ENCODE data around the gene ZIC2. TPM values are rescaled to one million over a fixed set of nuclear protein-coding genes. Genes with fewer than 3 reads are reported as not detected.

The ZIC2 gene
- total RNA-seq: not detected in 2 replicates

DNA sequence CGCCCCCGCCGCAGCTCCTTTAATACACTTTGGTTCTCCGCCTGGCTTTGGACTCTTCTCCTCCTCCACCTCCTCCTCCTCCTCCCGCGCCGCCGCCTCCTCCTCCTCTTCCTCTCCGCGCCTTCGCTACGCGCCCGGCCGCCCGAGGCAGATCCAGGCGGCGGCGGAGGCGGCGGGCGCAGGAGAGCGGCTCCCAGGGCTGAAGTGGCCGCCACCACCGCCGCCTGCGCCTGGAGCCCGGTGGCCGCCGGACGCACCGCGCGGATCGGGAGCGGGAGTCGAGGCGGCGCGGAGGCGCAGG is at the start of gene ZIC2:
Gene ZIC2 (plus strand): TSS at position 50 of the 301 bp plus-strand sequence. CDS start 281 bp downstream, outside the sequence.

DNA sequence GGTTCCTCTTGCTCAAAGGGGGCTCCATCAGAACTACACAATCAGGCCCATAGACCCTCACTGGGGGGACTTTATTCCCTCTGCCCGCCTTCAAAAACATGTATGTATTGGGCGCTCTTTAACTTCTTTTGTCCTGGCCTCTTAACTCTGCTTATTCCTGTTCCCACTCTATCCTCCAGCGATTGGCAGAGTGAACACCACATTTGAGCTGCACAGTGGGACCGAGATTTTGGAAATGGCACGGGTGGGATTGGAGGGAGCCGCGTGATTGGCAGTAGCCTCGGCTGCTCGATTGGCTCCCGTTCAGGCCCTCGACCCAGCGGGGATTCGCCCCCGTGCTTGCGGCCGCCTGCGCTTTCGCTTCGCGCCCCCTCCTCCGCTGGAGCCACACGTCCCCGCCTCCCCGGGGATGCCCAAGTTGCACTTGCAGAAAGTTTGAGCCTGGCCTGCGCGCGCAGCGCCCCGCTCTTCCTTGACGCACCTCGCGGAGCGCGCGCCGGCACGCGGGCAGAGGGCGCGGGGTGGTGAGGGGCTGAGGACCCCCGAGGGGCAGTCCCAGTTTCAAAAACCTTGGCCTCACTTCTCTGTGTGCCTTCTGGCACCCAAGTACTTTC is 9.9 kb upstream of the ZIC2 start, which contains the start of gene ZIC5:
Gene ZIC5 (minus strand): TSS at position 192 of the 614 bp plus-strand sequence. CDS start 164 bp downstream, at position 28.

Other genes starting within 250 kb of the ZIC2 start
- not detected in 2 replicates for gene ZIC5, start 10.0 kb upstream of the ZIC2 start, total RNA-seq
- gene PCCA, start 107.3 kb downstream of the ZIC2 start, total RNA-seq: 12.3 and 12.8 TPM in 2 replicates